Endothelial cell of umbilical vein (primary cell): ENCODE data around the gene GALNT17. TPM values are rescaled to one million over a fixed set of nuclear protein-coding genes. Genes with fewer than 3 reads are reported as not detected.

ENCODE experiments used
- BruUV-seq: library from RNA; stranded (reverse); fragments of 400-500 nt; replicated peaks from 2 replicates; lab custom pipeline; 2021; lab: Mats Ljungman, UMichigan
- CTCF ChIA-PET: fragments of 300-600, 350-600 bp; sonication (Branson Sonifier 250); formaldehyde crosslinking; loops from one replicate; lab custom pipeline; 2021; ENCODE audit warnings: antibody characterized with exemption, inconsistent platforms; lab: Charles Lee
- POLR2A ChIA-PET: fragments of 300-600, 350-600 bp; sonication (Branson Sonifier 250); formaldehyde crosslinking; loops from one replicate; lab custom pipeline; 2021; ENCODE audit warnings: antibody characterized with exemption, inconsistent platforms; lab: Charles Lee
- DNase-seq: peaks from one replicate; pipeline ENCODE4 v3.0.0-alpha.2; 2011; ENCODE audit warnings: low read depth, low spot score
- FAIRE-seq: peaks from 2 replicates; lab custom pipeline; 2011; peaks lifted over from hg19 to GRCh38; lab: Jason Lieb, UNC
- H2AFZ ChIP-seq: 2 replicates; pipeline ENCODE4 v1.6.0; 2012; ENCODE audit warnings: low read depth, low read length, control low read depth, inconsistent platforms
- H3K27ac ChIP-seq: 2 replicates; pipeline ENCODE4 v1.5.1; 2011; ENCODE audit warnings: low read depth, mild to moderate bottlenecking, control low read depth, low read length, moderate library complexity; ENCODE audit not compliant: insufficient read depth
- H3K27me3 ChIP-seq, 2 experiments: 2 replicates each; pipeline versions ENCODE4 v1.6.0 to v1.6.1; 2011; ENCODE audit warnings: low read length in 2 of 2, mixed read lengths in 1 of 2; ENCODE audit not compliant: control insufficient read depth in 2 of 2, insufficient read depth in 2 of 2
- H3K36me3 ChIP-seq, 2 experiments: 2 replicates in 1 of 2; 3 replicates in 1 of 2; pipeline ENCODE4 v1.5.1; 2011; ENCODE audit warnings: low read length in 2 of 2, mild to moderate bottlenecking in 1 of 2, moderate library complexity in 1 of 2; ENCODE audit not compliant: control insufficient read depth in 2 of 2, insufficient read depth in 2 of 2; ENCODE audit errors: extremely low read depth in 1 of 2
- H3K4me1 ChIP-seq: 3 replicates; pipeline ENCODE4 v1.5.1; 2011; ENCODE audit warnings: mild to moderate bottlenecking, low read length; ENCODE audit not compliant: control insufficient read depth, insufficient read depth; ENCODE audit errors: extremely low read depth
- H3K4me2 ChIP-seq: 2 replicates; pipeline ENCODE4 v1.6.1; 2011; ENCODE audit warnings: low read length, control low read depth, mixed read lengths; ENCODE audit not compliant: insufficient read depth
- H3K4me3 ChIP-seq, 3 experiments: fragments of 200-600 bp in 1 of 3; sonication (generic), shearing (Covaris generic) in 1 of 3; replicated peaks in 1 of 3; 2 replicates each; pipeline ENCODE4 v1.5.1; 2011 to 2016; ENCODE audit warnings: control low read depth in 3 of 3, low read length in 3 of 3, mild to moderate bottlenecking in 2 of 3, inconsistent platforms in 1 of 3, low read depth in 1 of 3, moderate library complexity in 1 of 3; ENCODE audit not compliant: insufficient read depth in 1 of 3
- H3K79me2 ChIP-seq: 2 replicates; pipeline ENCODE4 v1.6.0; 2012; ENCODE audit warnings: low read length, inconsistent platforms; ENCODE audit not compliant: control insufficient read depth, insufficient read depth
- H3K9ac ChIP-seq: replicated peaks from 2 replicates; pipeline ENCODE3; 2011; ENCODE audit warnings: low read length, control low read depth; ENCODE audit not compliant: insufficient read depth; ENCODE audit errors: extremely low read depth
- H3K9me1 ChIP-seq: replicated peaks from 3 replicates; pipeline ENCODE4 v1.6.0; 2011; ENCODE audit warnings: mild to moderate bottlenecking, low read length; ENCODE audit not compliant: control insufficient read depth, insufficient read depth; ENCODE audit errors: extremely low read depth
- H3K9me3 ChIP-seq: replicated peaks from 2 replicates; pipeline ENCODE4 v1.5.1; 2012; ENCODE audit warnings: low read length, inconsistent platforms; ENCODE audit not compliant: control insufficient read depth, insufficient read depth
- H4K20me1 ChIP-seq: replicated peaks from 2 replicates; pipeline ENCODE3; 2011; ENCODE audit warnings: mild to moderate bottlenecking, low read length; ENCODE audit not compliant: control insufficient read depth, insufficient read depth; ENCODE audit errors: extremely low read depth
- CTCF ChIP-seq, 2 donors: IDR thresholded peaks; 1 replicate in 1 of 2; 2 replicates in 1 of 2; pipeline ENCODE4 v1.5.1; 2011; ENCODE audit warnings: low read length in 2 of 2, mild to moderate bottlenecking in 2 of 2, moderate library complexity in 2 of 2, control low read depth in 1 of 2, inconsistent platforms in 1 of 2, low read depth in 1 of 2; ENCODE audit not compliant: insufficient read depth in 1 of 2; ENCODE audit errors: extremely low read depth in 1 of 2
- EZH2 ChIP-seq: IDR thresholded peaks from 2 replicates; pipeline ENCODE4 v1.6.1; 2012; ENCODE audit warnings: borderline replicate concordance, low read depth, mild to moderate bottlenecking, moderate library complexity, low read length, inconsistent platforms; ENCODE audit not compliant: severe bottlenecking
- FOS ChIP-seq: IDR thresholded peaks from 2 replicates; pipeline ENCODE4 v1.6.1; 2011; ENCODE audit warnings: mild to moderate bottlenecking, low read length, moderate library complexity, borderline replicate concordance; ENCODE audit not compliant: insufficient read depth
- GATA2 ChIP-seq: IDR thresholded peaks from 2 replicates; pipeline ENCODE4 v1.7.0; 2011; ENCODE audit warnings: low read depth, mild to moderate bottlenecking, moderate library complexity, mixed read lengths, low read length; ENCODE audit not compliant: insufficient read length, insufficient read depth
- JUN ChIP-seq: IDR thresholded peaks from 2 replicates; pipeline ENCODE4 v1.6.1; 2011; ENCODE audit warnings: borderline replicate concordance, low read depth; ENCODE audit not compliant: insufficient read length, insufficient read depth
- MYC ChIP-seq: IDR thresholded peaks from one replicate; pipeline ENCODE4 v1.6.1; 2011; ENCODE audit warnings: mild to moderate bottlenecking, low read depth, low read length
- POLR2AphosphoS5 ChIP-seq: IDR thresholded peaks from 2 replicates; pipeline ENCODE4 v1.6.1; 2012; ENCODE audit warnings: low read depth, mild to moderate bottlenecking, control low read depth, low read length, moderate library complexity; ENCODE audit not compliant: insufficient read depth
- dilution Hi-C: fragments of 300-500 bp; cut with MboI; formaldehyde crosslinking; loops from one replicate; pipeline ENCODE4 v1.15.0; 2019; ENCODE audit warnings: low sequenced_read_pairs; ENCODE audit not compliant: extremely low pct_ligation_motif_present
- intact Hi-C: fragments of 100-400 bp; cut with micrococcal nuclease; formaldehyde crosslinking; loops from one replicate; pipeline ENCODE4 v1.10.0; 2022
- polyA plus RNA-seq, 4 experiments: library from polyadenylated mRNA; depleted of rRNA in 3 of 4; stranded (reverse) in 3 of 4; unstranded in 1 of 4; fragments of >200 nt; gene quantifications; 2 replicates each; pipeline versions ENCODE4 v1.2.1 to v1.2.3, GENCODE V29; 2011 to 2012; ENCODE audit warnings: missing spikeins in 1 of 4
- total RNA-seq: library from RNA; stranded (reverse); gene quantifications from 2 replicates; pipeline ENCODE4 v1.2.3, GENCODE V29; 2021

Gene GALNT17
- total and polyA plus RNA-seq, 2 donors (not counting 3 experiments of a cell fraction or from before 2014, with no cell fraction given): not detected

- dilution Hi-C loops: no loop called here
- Histone ChIP-seq H4K20me1 (no peaks in the 10 kb centered on the region), H3K9me3 (peaks cover 3% of the 10 kb centered on the region), H3K36me3 (no peaks in the 10 kb centered on the region), H3K27ac (no peak overlapping the region), H3K4me1 (no peaks in the 10 kb centered on the region), H3K9ac (no peak overlapping the region), H3K4me3 (no peak overlapping the region), H3K4me2 (no peak overlapping the region), H2AFZ (no peak overlapping the region), H3K27me3 (no peaks in the 10 kb centered on the region), H3K79me2 (no peaks in the 10 kb centered on the region), H3K9me1 (no peaks in the 10 kb centered on the region)
- intact Hi-C loops: no loop called here
- FAIRE-seq: no peak
- TF ChIP-seq FOS (no peak), JUN (no peak), POLR2AphosphoS5 (no peak), GATA2 (no peak), EZH2 (no peak)
- BruUV-seq: no TSS peak
- DNase-seq: no peak
- ChIA-PET POLR2A (no interaction called here), CTCF (no interaction called here)
These were observed 595.4 kb downstream of the GALNT17 start for GRCh38 chr7:71727347-71727746.

GRCh38 chr7:71731740-71732139, 599.8 kb downstream of the GALNT17 start:
- dilution Hi-C loops: no loop called here
- no peak overlapping the region for H3K4me3 ChIP-seq
- FAIRE-seq (no peak), DNase-seq (no peak)
- no peak overlapping the region for H3K27ac ChIP-seq
- no peaks in the 10 kb centered on the region for H3K27me3 ChIP-seq
- H3K36me3 ChIP-seq: no peaks in the 10 kb centered on the region
- peaks cover 3% of the 10 kb centered on the region for H3K9me3 ChIP-seq
- H4K20me1 ChIP-seq: no peaks in the 10 kb centered on the region
- POLR2A ChIA-PET: no interaction called here
- no peak overlapping the region for H3K4me2 ChIP-seq
- no peaks in the 10 kb centered on the region for H3K9me1 ChIP-seq
- BruUV-seq: no TSS peak
- H3K79me2 ChIP-seq: no peaks in the 10 kb centered on the region
- H3K9ac ChIP-seq: no peak overlapping the region
- CTCF ChIA-PET: no interaction called here
- TF ChIP-seq EZH2 (no peak), MYC (no peak), CTCF (IDR thresholded peaks at IDR 0.05; ENCODE audit: extremely low read depth in 1 of 2, insufficient read depth in 1 of 2, low read depth in 1 of 2, low read length in 2 of 2) (no peak)
- intact Hi-C loops: loop anchor here (10.0 kb wide), 1 partner anchor 1037 kb away; no protein-coding TSS in a partner anchor
- H2AFZ ChIP-seq: no peak overlapping the region
- H3K4me1 ChIP-seq: no peaks in the 10 kb centered on the region
